Stomach (tissue), 4 donors: ENCODE results near the gene KEL.

Source experiments
- POLR2A ChIP-seq, 4 donors: fragments of 450-650 bp; IDR thresholded peaks; one replicate each; pipeline ENCODE4 v1.6.1; 2016; ENCODE audit warnings: antibody characterized with exemption in 4 of 4, control low read depth in 2 of 4, mild to moderate bottlenecking in 1 of 4, moderate library complexity in 1 of 4
- POLR2AphosphoS5 ChIP-seq, 3 donors: sonication (generic); formaldehyde crosslinking; IDR thresholded peaks; one replicate each; pipeline ENCODE4 v1.6.1; 2016; ENCODE audit warnings: antibody characterized with exemption in 3 of 3
- TF ChIP-seq, protein P1 (sequence below), 7 experiments: fragments of 450-650 bp in 4 of 7; fragments of 200-600 bp in 3 of 7; sonication (generic) in 3 of 7; IDR thresholded peaks; one replicate each; pipeline ENCODE4 v1.5.1; 2016 to 2019; ENCODE audit warnings: antibody characterized with exemption in 7 of 7, control low read depth in 2 of 7, mild to moderate bottlenecking in 1 of 7

DNA sequence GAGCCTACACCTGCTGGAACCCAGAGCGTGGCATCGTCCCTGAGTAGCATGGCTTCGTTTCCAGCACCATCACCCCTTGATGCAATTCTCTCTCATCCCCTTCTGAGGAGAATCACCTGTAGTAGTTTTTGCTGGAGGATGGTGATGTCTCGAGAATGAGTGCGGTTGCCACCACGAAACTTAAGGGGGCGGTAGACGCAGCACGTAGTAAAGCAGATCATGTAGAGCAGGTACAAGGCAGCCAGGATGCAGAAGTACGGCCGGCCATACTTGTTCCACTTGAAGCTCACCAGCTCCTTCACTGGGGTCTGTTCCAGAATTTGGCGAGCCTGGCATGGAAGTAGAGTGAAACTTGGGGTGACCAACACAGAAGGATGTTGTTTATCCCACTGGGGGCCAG, 36.8 kb downstream of the KEL start:
- TF ChIP-seq, protein P1, sequence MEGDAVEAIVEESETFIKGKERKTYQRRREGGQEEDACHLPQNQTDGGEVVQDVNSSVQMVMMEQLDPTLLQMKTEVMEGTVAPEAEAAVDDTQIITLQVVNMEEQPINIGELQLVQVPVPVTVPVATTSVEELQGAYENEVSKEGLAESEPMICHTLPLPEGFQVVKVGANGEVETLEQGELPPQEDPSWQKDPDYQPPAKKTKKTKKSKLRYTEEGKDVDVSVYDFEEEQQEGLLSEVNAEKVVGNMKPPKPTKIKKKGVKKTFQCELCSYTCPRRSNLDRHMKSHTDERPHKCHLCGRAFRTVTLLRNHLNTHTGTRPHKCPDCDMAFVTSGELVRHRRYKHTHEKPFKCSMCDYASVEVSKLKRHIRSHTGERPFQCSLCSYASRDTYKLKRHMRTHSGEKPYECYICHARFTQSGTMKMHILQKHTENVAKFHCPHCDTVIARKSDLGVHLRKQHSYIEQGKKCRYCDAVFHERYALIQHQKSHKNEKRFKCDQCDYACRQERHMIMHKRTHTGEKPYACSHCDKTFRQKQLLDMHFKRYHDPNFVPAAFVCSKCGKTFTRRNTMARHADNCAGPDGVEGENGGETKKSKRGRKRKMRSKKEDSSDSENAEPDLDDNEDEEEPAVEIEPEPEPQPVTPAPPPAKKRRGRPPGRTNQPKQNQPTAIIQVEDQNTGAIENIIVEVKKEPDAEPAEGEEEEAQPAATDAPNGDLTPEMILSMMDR (IDR thresholded peaks at IDR 0.05): no peak
- TF ChIP-seq POLR2A (IDR thresholded peaks at IDR 0.05) (no peak), POLR2AphosphoS5 (IDR thresholded peaks at IDR 0.05) (no peak)
